ENCODE measurements around the gene FOXK2.

The FOXK2 gene

GRCh38 chr17:82480318-82480717 is 39.2 kb upstream of the FOXK2 start:
- H3K27ac ChIP-seq, result peak overlapping the region; percentile 5; the same call in 1 of the 2 replicates
- TF ChIP-seq CTCF (conservative IDR thresholded peaks at IDR 0.05; ENCODE audit: low read depth), result no peak
- ChIA-PET POLR2A (ENCODE audit: low non-redundant PET) (no interaction called here), CTCF (interaction anchor here (0.6 to 1.0 kb wide), 5 partner anchors 8 to 42 kb away, joined by 3 to 5 read pairs (median 3); no protein-coding TSS in a partner anchor)
- DNase-seq (ENCODE audit: low spot score), result no peak

- CTCF ChIA-PET, result interaction anchor here (0.7 kb wide), 1 partner anchor 52 kb away, joined by 3 read pairs; no protein-coding TSS in a partner anchor
- POLR2A ChIA-PET (ENCODE audit: low non-redundant PET), result no interaction called here
- no peak for TF ChIP-seq CTCF (conservative IDR thresholded peaks at IDR 0.05; ENCODE audit: low read depth)
- no peak overlapping the region for H3K27ac ChIP-seq
- DNase-seq (ENCODE audit: low spot score), result no peak
Observed at GRCh38 chr17:82483204-82483660, 36.3 kb upstream of the FOXK2 start.

DNA sequence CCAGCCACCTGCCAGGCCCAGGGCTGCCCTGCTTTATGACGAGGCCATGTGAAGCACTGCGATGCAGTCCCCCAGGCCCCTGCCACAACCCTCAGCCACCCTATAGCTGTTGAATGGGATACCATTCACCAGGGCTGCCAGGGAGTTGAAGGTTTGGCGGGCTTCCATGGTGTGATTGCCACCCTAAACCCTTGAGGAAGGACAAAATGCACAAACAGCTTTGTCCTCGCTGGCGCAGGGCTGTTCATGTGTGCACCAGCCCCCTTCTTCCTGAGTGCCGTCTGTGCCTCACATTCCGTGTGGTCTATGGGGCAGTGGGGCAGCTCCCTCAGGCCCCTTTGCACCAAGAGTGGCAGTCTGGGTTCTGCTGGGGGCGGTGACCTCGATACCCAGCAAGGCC is 35.7 kb upstream of the FOXK2 start:
- no peak for DNase-seq (ENCODE audit: low spot score)
- ChIA-PET CTCF (no interaction called here), POLR2A (ENCODE audit: low non-redundant PET) (no interaction called here)
- TF ChIP-seq CTCF (conservative IDR thresholded peaks at IDR 0.05; ENCODE audit: low read depth), result no peak
- H3K27ac ChIP-seq, result peak overlapping the region; percentile 10

DNA sequence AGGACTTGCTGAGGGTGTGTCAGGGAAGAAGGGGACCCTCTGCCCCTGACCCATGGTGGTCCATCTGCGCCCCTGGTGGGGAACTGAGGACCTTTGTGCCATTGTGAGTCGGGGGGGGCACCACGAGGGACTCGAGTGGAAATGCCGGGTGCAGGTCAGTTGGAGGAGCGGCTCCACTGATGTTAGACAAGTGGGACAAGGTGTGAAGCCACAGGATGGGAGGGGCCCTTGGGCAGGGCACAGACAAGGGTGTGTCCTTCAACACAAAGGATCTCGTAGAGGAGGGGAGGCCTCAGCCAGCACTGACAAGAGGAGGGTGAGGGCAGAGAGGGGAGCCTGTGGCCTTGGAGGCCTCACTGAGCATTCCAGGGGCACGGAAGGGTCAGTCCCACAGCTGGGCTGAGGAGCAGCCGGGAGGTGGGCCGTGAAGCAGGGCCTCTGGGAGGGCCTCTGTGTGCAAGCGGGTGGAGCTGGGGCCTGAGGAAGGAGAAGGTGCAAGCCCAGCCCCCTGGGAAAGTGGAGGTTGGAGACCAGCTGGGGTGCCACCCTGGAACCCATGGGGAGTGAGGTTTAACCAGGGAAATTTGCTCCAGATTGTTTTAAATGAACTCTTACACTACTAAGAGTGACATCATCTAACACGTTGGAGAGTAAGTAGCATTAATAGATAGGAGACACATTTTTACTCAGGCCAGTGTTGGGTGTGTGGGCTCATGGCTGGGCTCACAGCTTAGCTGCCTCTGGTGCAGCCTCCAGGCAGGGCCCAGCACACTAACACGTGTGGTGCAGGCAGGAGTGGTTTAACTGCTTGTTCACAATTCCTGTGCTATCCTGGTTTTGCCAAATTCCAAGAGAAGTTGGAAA is 33.1 kb upstream of the FOXK2 start:
- ChIA-PET POLR2A (ENCODE audit: low non-redundant PET) (no interaction called here), CTCF (interaction anchor here (0.6 kb wide), 1 partner anchor 65 kb away, joined by 3 read pairs; no protein-coding TSS in a partner anchor)
- no peak for TF ChIP-seq CTCF (conservative IDR thresholded peaks at IDR 0.05; ENCODE audit: low read depth)
- no peak for DNase-seq (ENCODE audit: low spot score)
- H3K27ac ChIP-seq, result peak overlapping the region; percentile 98

GRCh38 chr17:82487910-82488309 is 31.6 kb upstream of the FOXK2 start:
- H3K27ac ChIP-seq, result peak overlapping the region; percentile 98
- CTCF ChIA-PET, result interaction anchor here (1.1 kb wide), 1 partner anchor 8 kb away, joined by 3 read pairs; no protein-coding TSS in a partner anchor
- POLR2A ChIA-PET (ENCODE audit: low non-redundant PET), result no interaction called here
- TF ChIP-seq CTCF (conservative IDR thresholded peaks at IDR 0.05; ENCODE audit: low read depth), result no peak
- DNase-seq (ENCODE audit: low spot score), result no peak

DNA sequence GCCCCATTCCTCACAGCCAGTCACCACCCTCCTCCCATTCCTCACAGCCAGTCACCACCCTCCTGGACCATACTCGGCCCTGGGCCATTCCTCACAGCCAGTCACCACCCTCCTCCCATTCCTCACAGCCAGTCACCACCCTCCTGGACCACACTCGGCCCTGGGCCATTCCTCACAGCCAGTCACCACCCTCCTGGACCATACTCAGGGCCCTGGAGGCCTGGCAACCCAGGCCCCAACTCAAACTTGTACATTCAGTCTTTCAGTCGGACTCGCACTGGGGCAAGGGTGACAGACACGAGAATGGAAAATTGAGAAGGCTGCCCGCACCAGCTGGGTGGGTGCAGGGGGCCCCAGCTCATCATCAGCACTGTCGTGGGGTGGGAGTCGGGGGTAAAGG is 30.4 kb upstream of the FOXK2 start:
- POLR2A ChIA-PET (ENCODE audit: low non-redundant PET), result no interaction called here
- peak overlapping the region; percentile 98 for H3K27ac ChIP-seq
- DNase-seq (ENCODE audit: low spot score), result no peak
- no peak for TF ChIP-seq CTCF (conservative IDR thresholded peaks at IDR 0.05; ENCODE audit: low read depth)
- CTCF ChIA-PET, result interaction anchor here (0.5 to 1.1 kb wide), 2 partner anchors 9 to 98 kb away, joined by 3 read pairs; no protein-coding TSS in a partner anchor

All from RWPE1 (cell line).